Dedifferentiated amniotic fluid mesenchymal stem cell (primary cell): ENCODE results near the gene FOXD3.

ENCODE experiments used
- DNase-seq: peaks from one replicate; pipeline ENCODE4 v3.0.0-alpha.2; 2016; ENCODE audit errors: extremely low spot score

FOXD3 gene

DNA sequence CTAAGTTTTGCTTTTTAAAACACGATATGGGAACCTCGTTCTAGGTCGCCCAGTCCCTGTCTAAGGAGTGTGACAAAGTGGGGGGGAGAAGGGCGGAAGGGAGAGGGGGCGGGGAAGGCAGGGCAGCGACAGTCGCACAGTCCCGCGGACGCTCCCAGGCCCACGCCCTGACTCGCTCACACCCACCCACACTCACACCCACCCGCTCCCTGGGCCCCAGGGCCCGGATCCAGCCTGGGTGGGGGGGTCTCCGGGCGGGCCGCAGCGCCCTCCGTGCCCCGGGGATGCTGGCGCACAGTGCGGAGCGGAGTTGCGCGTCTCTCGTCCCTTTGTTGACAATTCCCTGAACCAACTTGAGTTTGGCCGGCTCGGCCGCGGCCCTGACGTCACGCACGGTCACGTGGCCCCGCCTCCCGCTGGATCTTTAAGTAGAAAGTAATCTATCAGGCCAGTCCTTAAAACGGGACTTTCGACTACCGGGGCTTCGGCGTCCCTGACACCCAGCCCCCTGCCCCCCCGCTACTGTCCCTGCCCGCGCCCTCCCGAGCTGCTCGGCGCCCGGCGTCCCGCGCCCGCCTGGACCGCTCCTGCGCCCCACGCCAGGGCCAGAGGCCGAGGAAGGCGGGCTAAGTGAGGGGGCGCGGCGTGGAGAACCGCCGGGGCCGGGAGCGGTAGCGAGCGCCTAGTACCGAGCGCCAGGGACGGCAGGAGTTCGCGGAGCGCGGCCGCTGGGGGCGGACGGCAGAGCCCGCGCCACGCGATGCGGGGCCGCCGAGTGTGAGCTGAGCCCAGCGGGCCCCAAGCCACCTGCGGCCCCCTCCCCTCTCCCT is at the start of gene FOXD3:
Gene FOXD3 (plus strand): TSS at position 454 of the 830 bp plus-strand sequence. CDS start 492 bp downstream, outside the sequence.
- no peak for DNase-seq

DNA sequence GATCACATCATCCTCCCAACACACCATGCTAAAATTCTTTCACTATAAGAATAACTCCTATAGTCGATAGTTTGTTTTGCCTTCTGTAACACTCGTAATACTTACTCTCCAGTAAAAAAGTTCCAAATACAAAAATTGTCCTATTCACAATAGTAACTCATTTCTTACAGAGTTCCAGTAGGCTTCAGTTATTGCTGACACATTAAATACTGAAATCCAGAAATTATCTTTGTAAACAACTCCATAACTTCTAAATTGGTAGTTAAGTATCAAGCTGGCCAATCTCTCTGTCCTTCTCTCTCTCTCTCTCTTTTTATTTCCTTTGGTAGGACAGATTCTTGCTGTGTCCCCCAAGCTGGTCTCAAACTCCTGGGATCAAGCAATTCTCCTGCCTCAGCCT is 49.6 kb upstream of the FOXD3 start:
- DNase-seq = no peak

DNA sequence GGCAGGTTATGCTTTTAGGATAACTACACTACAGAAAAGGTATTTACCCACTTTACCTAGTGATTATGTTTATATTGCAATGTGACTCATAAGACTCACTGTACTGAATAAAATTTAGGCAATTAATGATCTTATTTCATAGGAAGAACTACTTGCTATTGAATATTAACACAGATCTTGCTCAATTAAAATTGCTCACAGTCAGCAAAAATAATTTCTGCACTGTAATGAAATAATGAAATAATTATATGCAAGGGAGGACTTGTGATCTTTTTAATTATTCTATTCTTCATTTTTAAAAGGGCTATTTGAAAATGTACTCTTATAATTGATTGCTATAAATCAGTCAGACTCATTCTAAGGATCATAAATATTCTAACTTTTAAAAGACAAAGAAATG is 48.0 kb upstream of the FOXD3 start:
- DNase-seq = no peak

DNA sequence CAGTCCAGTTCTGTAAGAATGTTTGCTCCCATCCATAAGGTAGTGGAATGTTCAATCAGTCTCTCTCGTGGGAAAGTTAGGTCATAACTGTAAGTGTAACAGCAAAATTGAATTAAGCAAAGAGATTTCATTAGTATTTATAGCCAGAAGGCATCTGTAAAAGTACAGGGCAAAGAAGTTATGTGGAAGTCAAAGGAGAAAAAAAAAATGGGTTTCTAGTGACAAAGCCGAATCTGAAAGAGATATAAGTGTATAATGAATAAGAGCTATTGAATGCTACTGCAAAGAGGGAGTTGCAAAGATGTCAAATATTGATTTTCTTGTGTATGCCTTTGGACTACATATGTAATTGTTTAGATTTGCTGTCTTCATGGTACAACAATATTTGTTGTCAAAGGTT is 47.4 kb upstream of the FOXD3 start:
- no peak for DNase-seq

DNA sequence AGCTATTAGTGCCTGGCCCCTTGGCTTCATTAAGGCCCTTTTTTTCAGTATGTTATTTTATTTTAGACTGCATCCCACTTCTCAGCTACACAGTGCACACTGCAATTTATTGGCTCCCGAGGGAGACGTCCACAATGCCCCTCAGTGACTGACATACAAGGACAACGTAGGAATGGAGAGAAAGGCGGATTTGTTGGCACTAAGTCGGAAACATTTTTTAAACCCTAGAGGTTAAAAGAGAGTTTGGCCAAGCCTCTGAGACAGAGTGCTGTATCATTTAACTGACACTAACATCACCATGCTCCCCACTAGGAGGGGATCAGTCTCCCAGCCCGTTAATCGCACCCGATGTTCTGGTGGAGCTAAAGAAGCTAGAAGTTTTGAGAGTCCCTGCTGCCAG is 45.7 kb upstream of the FOXD3 start:
- no peak for DNase-seq

DNA sequence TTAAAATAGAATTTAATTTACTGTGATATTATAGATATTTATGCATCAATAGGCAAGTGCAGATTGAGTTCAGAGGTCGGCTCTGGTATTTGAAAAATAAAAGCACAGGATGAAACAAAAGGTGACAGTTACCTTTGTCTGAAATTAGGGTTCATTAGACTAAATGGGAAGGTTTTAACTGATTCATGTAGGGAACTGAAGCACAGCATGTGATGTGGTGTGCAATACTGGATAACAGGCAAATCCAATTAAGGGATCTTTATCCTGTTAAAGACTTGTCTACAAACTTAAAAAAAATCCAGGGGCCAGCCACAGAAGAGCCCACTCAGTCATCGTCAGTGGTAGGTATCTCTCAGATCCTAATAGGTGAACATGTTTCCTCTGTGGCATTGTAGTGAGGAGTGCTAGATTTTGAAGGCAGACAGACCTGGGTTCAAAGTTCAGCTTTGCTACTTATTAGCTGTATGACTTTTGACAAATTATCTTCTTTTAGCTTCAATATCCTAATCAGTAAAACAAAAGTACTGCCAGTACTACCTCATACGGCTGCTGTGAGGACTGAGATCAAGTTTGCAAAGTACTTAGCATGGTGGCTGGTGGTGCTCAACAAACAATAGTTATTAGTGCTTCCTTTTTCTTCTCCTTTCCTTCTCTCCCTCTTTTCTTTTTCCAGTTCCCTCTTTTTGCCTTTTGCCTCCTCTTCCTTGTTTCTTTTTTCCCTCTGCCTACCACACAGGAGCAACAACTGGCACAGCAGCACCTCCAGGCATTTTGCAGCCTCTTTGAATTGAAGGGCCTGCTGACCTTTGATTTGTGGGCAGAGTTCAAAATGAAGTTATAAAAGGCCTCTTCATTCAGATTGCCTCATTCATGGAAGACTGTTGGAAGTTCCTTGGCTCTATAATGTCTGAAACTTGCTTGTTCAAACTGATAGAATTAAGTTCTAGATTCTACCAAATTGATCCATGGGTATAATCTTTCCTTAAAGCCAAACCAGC is 44.9 kb upstream of the FOXD3 start:
- no peak for DNase-seq

DNA sequence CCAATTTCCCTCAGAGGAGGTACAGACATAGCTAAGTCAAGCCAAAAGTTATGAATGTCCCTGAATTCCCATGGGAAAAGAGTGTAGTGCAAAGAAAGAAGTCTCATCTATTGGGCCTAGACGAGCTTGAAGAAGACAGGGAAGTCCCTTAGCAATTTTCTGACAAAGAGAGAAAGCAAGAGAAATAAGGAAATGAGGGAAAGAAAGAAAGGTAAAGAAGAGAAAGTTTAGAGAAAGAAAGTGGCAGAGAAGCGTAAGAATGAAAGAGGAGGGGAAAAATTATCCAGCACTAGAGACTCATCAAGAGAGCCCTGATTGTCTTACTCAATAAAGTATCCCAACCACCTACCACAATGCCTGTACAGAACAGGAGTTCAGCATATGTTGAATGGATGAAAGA is 40.6 kb upstream of the FOXD3 start:
- DNase-seq = no peak

DNA sequence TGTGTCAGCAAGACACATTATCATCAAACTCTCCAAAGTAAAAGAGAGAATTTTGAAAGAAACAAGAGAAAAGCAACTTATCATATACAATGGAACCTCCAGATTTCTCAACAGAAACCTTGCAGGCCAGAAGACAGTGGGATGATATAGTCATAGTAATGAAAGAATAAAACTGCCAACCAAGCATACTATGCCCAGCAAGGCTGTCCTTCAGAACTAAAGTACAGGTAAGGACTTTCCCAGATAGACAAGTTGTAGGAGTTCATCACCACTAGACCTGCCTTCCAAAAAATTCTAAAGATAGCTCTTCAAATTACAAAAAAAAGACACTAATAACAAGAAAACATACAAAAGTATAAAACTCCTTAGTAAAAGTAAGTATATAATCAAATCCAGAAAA is 33.2 kb upstream of the FOXD3 start:
- DNase-seq = no peak

DNA sequence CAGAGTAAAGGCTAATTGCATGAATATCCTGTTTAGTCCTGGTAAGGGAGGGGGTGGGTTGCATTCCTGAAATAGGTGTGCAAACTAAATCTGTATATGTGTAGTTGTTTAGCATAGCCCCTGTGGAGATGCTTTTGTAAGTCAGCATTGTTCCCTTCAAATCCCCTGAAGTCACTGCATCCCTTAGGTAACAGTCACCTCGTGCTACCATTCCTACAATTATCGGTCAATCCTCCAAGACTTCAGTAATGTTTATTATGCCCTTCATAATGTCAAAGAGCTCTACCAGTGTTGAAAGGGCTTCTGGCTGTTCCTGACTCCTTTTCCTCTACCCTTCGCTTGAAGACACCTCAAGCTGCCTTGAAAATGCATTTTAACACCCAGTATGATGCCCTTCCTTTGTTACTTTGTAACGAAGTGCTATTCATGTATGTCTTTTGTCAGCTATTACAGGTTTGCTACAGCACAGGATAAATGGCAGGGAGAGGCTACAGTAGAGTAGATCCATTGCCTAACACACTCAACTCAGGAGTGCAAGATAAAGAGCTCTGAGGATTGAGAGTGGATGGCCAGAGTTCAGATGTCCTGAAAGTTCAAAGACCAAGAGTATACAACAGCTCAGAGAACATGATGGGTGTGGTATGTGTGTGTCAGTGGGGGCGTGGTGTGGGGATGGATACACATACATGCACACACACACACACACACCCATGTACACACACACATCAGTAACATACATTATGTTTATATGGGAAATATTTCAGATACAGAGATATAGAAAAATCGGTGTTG is 27.4 kb upstream of the FOXD3 start:
- DNase-seq = no peak

DNA sequence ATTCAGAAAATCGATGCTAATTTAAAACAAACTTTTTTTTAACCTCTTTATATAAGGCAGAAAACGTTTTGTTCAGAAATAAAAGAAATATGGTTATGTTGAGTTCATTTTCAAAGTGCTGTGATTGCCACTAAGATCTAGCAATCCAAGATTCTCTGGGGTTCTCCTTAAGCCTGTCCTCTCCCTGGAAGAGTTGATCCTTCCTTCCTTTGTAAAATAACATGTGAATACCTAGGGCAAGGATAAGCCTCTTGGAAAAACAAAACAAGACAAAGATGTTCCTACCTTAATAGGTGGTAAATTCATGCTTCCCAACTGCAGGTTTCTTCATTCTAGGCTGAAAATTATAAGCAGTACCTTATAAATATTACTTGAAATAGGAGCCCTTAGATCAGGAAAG is 18.0 kb upstream of the FOXD3 start:
- DNase-seq = no peak

DNA sequence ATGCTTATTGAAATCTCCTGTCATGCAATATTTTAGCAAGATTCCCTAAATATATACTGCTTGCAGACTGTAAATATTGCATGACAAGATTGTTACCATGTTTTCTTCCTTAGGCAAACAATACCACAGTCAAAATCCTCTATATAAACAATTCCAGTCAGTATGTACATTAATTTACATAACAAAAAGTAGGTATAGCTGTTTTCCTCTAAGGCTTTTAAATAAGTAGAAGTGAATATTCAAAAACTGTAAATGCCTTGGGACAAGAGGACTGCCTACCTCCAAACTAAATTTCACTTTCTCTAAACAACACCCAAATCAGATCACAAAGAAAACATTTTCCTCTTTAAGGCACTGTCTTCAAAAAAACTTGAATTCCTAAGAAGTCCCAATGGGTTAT is 17.3 kb upstream of the FOXD3 start:
- no peak for DNase-seq

DNA sequence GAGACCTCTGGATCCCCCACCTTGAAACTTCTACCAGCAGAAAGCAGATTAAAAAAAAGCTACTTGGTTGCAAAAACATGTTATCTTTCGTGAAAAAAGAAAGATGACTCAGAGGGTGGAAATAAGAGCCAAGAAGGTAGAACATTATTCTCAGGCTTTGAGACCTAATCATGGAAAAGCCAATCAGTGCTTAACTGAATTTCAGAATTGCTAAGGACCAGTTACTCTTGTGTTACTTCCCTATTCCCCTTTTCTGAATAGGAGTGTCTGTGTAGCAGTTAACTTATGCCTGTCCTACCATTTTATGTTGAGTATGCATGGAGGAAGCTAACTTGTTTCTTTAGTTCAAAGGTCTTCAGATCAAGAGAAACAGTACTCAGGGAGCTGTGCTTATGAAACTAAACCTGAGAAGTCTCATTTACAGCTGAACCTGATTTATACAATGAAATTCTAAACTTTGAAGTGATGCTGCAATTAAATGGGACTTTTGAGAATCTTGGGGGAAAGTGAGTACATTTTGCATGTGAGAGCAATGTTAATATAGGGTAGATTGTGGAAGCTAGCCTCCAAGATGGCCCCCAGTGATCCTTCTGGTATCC is 15.1 kb upstream of the FOXD3 start:
- DNase-seq = no peak

DNA sequence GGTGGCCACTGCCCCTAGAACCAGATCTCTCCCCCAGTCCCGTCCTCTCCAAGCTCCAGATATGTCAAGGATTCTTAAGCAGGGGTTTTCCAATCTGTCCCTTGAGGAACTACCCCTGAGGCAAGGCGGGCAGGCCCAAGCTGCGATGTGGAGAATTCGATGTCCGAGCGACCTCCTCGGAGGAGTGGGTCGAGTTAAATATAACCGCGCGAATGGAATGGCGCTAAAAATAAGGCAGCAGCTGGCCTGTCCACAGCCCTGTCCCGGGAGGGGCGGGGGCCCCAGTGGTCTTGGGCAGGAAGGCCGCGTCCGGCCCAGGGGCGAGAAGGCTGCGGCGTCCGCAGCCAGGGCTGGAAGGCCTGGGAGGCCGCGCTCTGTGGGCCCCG is 5.8 kb upstream of the FOXD3 start:
- DNase-seq = no peak

DNA sequence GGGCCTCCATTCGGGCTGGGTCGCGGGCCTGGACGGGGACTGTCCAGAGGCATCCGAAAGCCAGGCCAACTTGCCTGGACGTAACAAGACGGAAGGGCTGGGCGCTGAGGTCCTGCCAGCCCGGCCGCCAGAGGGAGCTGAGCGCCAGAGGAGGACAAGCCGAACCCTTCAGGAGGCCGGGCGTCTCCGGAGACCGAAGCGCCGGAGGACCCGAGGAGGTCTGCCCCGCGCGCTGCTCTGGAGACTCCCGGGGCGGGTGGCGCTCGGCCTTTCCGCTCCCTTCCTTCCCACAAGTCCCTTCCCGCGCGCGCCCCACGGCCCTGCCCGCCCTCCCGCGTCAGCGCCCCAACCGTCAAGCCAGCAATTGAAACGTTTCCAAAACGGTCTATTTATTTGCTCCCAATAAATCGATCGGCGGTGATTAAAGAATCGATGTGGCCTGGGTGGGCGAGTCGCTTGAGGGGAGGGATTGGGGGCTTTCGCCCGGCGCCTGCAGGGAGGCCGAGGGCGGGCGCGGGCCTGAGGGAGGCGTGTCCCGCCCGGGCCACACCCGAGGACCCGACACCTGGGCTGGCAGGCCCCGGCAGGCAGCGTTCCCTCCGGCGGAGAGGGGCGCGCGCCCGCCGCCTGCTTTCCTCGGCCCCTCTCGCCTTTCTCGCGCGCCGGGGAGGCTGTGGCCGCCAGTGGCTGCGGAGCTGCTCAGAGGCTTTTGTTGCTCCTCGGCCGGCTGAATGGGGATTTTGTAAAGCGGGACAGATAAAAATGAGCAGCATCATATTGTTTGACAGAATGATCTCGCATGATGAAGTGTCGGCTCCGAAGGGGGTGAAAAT is 5.2 kb upstream of the FOXD3 start:
- no peak for DNase-seq

DNA sequence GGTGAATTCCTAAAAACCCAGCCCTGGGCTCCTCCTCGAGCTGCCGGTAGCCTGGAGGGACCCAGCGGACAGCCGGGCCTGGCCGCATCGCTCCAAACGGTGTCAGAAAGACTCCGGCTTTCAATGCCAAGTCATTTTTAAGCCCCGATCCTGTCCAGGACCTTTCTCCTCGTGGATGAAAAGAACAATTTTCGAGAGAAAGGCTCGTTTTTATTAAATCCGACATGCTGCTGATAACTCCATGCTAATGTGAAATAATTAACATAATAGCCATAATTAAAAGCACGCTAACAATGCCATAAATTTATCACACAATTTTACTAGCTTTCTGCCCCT is 4.6 kb upstream of the FOXD3 start:
- DNase-seq = no peak

DNA sequence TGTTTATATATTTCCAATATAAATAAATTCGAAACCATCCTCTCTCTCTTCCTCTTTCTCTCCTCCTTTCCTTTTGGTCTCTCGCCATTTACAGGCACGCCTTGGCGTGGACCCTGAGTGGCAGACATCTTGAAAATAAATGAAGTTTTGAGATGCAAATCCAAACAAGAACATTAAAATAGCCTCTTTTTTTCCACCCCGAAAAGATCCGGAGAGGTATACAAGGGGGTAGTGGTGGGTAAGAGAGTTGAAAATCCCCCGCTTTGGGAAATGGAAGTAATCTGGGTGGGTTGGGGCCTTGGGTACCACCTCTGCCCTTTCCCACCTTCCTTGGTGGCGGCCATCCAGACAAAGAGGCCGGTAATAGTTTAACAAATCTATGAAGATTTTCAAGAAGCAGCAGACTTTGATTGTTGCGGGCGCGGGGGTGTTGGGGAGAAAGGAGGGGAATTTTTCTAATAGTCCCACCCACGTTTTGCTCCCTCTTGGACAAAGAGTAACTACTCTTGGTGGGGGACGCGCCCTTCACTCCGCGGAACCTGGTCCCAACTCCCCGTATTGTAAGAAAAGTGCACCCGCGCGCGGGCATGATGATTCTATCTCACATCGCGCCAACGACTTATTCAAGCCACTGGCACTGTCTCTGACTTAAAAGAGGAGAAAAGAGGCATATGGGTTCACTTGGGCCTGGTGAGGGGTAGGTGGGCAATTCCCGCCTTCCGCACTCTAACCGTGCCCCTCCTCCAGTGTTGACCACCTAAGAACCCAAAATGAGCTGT is 4.0 kb upstream of the FOXD3 start:
- DNase-seq = no peak

DNA sequence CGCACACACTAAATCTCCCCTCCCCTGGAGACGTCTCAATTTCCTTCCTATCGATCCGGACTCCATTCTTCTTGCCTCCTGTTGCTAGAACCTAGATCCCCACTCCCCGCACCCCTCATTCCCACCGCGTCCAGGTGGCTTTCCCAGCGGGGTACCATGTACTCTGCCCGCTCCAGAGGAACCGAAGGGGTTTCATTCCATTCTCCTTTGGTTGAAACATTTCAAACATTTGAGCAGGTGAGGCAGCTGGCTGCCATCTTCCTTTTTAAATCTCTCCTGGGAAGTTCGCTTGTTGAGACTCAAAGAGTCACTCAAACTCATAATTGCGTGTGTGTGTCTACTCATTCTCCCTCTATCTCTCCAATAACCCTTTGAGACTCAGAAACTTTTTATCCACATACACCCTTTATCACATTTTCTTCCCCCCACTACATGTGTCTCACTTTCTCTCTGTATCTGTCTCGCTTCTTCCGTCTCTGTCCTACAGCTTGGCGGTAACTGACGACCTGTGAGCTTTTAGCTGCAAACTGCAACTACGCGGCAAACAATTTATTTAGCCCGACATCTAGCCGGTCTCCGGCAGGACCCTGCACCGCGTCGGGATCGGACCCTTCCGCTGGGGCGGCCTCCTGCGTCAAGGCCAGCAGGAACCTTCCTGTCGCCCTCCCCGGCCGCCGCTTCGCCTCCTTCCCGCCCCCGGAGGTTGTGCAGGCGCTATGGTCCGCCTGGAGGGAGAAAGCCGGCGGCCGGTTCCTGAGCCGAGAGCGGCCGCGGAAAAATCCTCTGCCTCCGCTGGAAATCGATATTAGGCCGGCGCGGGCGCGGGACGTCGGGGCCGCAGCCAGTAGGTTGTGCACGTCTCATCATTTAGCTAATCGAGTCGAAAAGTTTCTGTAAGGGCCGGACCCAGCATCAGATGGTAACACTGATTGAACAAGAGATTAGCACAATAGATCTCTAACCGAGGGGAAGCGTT is 3.0 kb upstream of the FOXD3 start:
- no peak for DNase-seq

DNA sequence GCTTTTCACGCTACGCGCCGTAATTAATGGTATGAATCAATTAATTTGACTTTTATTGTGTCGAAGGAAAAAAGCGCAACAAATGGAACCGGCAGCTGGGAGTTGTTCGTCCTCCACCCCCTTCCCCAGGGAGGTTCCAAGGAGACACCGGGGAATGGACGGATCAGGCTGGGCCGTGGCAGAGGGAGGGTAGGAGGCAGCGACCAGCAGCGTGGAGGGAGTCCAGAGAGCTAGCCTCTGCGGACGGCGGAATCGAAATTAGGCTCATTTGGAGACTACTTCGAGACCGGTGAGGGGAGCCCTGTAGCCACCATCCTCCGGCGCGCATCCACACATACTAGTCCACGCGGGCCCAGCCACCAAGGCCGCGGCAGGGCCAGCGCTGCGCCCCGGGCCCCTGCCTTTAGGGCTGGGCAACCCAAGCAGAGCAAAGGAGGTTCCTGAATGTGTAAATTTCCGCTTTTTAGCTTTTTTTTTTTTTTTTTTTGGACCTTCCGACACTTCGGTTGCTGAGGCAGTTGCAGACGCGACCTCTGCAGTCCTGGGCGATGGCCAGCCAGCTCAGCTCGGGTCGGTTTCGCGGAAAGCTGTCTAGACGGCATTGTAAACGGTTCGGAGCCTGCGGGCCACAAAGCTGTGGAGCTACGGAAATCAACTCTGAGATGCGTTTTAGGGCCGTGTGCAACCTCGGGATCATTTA is 2.2 kb upstream of the FOXD3 start:
- no peak for DNase-seq
